ENCODE data around the gene PRPF39.
A peak's percentile ranks its signal among the peaks of the same experiment; 100 is the strongest.

The PRPF39 gene

GRCh38 chr14:45135659-45136395, 51.9 kb downstream of the PRPF39 start, which contains the start of gene FANCM (continued):
- TF ChIP-seq ZBTB10 (tag by site-specific recombination; IDR thresholded peaks at IDR 0.05) (no peak), ZNF544 (tag by site-specific recombination; IDR thresholded peaks at IDR 0.05) (no peak), ZNF692 (tag by site-specific recombination; IDR thresholded peaks at IDR 0.05) (no peak), HOXA7 (CRISPR knock-in tag; IDR thresholded peaks at IDR 0.05; ENCODE audit: borderline replicate concordance) (no peak), ZNF670 (tag by site-specific recombination; IDR thresholded peaks at IDR 0.05; ENCODE audit: low read depth) (no peak), ZNF76 (tag by site-specific recombination; IDR thresholded peaks at IDR 0.05; ENCODE audit: borderline replicate concordance, low read depth) (no peak; the same call in 1 of the 2 replicates)

- TF ChIP-seq ZNF76 (tag by site-specific recombination; IDR thresholded peaks at IDR 0.05; ENCODE audit: borderline replicate concordance, low read depth): no peak
- TF ChIP-seq ZNF530 (tag by site-specific recombination; IDR thresholded peaks at IDR 0.05; ENCODE audit: low read depth): no peak
- no peak for TF ChIP-seq ZNF211 (tag by site-specific recombination; IDR thresholded peaks at IDR 0.05; ENCODE audit: low read depth)
- TF ChIP-seq ZNF658 (tag by site-specific recombination; IDR thresholded peaks at IDR 0.05): no peak
- TF ChIP-seq ZNF791 (tag by site-specific recombination; IDR thresholded peaks at IDR 0.05): no peak
- TF ChIP-seq ZNF704 (tag by site-specific recombination; IDR thresholded peaks at IDR 0.05): no peak
- TF ChIP-seq WT1 (tag by site-specific recombination; IDR thresholded peaks at IDR 0.05): no peak
- no peak for TF ChIP-seq TCF7L2 (IDR thresholded peaks at IDR 0.05; ENCODE audit: borderline replicate concordance, low read depth, low read length)
- TF ChIP-seq ZNF473 (tag by site-specific recombination; IDR thresholded peaks at IDR 0.05): no peak
- TF ChIP-seq ZSCAN5A (tag by site-specific recombination; IDR thresholded peaks at IDR 0.05): no peak
- TF ChIP-seq ZNF16 (tag by site-specific recombination; IDR thresholded peaks at IDR 0.05; ENCODE audit: low read depth): no peak
- no peak for TF ChIP-seq ZEB2 (tag by site-specific recombination; IDR thresholded peaks at IDR 0.05)
- POLR2A ChIA-PET: interaction anchor here (0.9 to 4.0 kb wide), 2 partner anchors 13 to 174 kb away, joined by 3 to 22 read pairs; partner anchors contain the start of genes KLHL28 and TOGARAM1
- Histone ChIP-seq H3K4me3 (ENCODE audit: low read depth, low read length) (peak overlapping the region; percentile 97), H3K4me1 (ENCODE audit: control insufficient read depth, insufficient read depth, low read length) (0 out of 2 replicates have a peak, but pooled peaks cover 6% of the 10 kb centered on the region), H3K9me3 (ENCODE audit: control insufficient read depth, insufficient read depth, low read depth, low read length) (no peaks in the 10 kb centered on the region), H3K36me3 (ENCODE audit: control insufficient read depth in 2 of 2, insufficient read depth in 1 of 2, low read length in 2 of 2) (peaks cover 0 to 8% of the 10 kb centered on the region in 2 experiments; a peak in 1 of 3 replicates), H3K27ac (ENCODE audit: extremely low read depth, low read depth, low read length) (peak overlapping the region; percentile 73)
- CTCF ChIA-PET: interaction anchor here (1.4 to 1.5 kb wide), 2 partner anchors 117 to 132 kb away, joined by 3 to 6 read pairs; partner anchors contain the start of gene MIS18BP1
Observed at GRCh38 chr14:45136399-45136798, 52.5 kb downstream of the PRPF39 start.

Measured in HEK293 (cell line).